A673 (cell line): ENCODE results near the gene CMPK1.

ENCODE experiments used
- CTCF ChIP-seq: fragments of 300-800, 200-600 bp; sonication (generic); conservative IDR thresholded peaks from 2 replicates; pipeline ENCODE4 v1.5.1; 2017; ENCODE audit warnings: low read depth, mild to moderate bottlenecking, antibody characterized with exemption, low read length, moderate library complexity, mixed read lengths
- EZH2 ChIP-seq: fragments of 200-600 bp; sonication (generic); IDR thresholded peaks from 2 replicates; pipeline ENCODE4 v1.6.1; 2017; ENCODE audit warnings: borderline replicate concordance, low read depth, mild to moderate bottlenecking, mixed read lengths, antibody characterized with exemption, low read length; ENCODE audit not compliant: poor library complexity, severe bottlenecking

- no peak for TF ChIP-seq CTCF
- no peak for TF ChIP-seq EZH2
Observed at GRCh38 chr1:47347735-47348134, 14.1 kb downstream of the CMPK1 start.
